ENCODE measurements around the gene UGT1A10.

DNA sequence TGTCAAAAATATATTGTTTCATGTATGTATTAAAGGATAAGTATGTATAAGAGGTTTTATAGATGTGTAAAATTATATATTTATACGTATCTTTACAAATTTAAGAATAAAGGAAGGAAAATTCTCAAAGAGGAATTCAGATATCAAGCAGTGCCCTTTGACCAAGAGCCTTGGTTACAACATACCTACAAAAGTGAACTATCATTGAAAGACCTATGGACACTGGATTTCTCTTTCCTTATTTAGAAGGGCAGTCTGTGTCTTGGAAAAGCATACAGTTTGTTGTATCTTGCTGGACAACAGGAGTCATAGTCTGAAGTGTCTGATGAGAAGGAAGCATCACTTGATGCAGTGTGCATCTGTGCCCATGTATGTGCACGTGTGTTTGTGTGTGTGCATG lies 47.8 kb upstream of the UGT1A10 start:
- TF ChIP-seq, protein P1, sequence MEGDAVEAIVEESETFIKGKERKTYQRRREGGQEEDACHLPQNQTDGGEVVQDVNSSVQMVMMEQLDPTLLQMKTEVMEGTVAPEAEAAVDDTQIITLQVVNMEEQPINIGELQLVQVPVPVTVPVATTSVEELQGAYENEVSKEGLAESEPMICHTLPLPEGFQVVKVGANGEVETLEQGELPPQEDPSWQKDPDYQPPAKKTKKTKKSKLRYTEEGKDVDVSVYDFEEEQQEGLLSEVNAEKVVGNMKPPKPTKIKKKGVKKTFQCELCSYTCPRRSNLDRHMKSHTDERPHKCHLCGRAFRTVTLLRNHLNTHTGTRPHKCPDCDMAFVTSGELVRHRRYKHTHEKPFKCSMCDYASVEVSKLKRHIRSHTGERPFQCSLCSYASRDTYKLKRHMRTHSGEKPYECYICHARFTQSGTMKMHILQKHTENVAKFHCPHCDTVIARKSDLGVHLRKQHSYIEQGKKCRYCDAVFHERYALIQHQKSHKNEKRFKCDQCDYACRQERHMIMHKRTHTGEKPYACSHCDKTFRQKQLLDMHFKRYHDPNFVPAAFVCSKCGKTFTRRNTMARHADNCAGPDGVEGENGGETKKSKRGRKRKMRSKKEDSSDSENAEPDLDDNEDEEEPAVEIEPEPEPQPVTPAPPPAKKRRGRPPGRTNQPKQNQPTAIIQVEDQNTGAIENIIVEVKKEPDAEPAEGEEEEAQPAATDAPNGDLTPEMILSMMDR (IDR thresholded peaks at IDR 0.05; ENCODE audit: borderline replicate concordance, extremely low read depth, low read length, poor library complexity, severe bottlenecking), result no peak
- TF ChIP-seq EZH2 (IDR thresholded peaks at IDR 0.05; ENCODE audit: borderline replicate concordance, low read depth, low read length, severe bottlenecking), result no peak
